Muscle of leg (tissue), 11 donors: ENCODE data around the gene HUNK. TPM values are rescaled to one million over a fixed set of nuclear protein-coding genes. Genes with fewer than 3 reads are reported as not detected.

Experiments
- DNase-seq: peaks from one replicate; pipeline ENCODE4 v3.0.0; 2013
- H3K27ac ChIP-seq: one replicate; pipeline ENCODE4 v1.5.1; 2013; ENCODE audit warnings: mild to moderate bottlenecking, low read length, control low read depth
- H3K27me3 ChIP-seq: one replicate; pipeline ENCODE4 v1.6.1; 2013; ENCODE audit warnings: low read length; ENCODE audit not compliant: control insufficient read depth, insufficient read depth
- H3K36me3 ChIP-seq: one replicate; pipeline ENCODE4 v1.6.1; 2013; ENCODE audit warnings: low read length; ENCODE audit not compliant: control insufficient read depth, insufficient read depth
- H3K4me1 ChIP-seq: one replicate; pipeline ENCODE4 v1.6.1; 2013; ENCODE audit warnings: low read length; ENCODE audit not compliant: control insufficient read depth, insufficient read depth
- H3K4me3 ChIP-seq: one replicate; pipeline ENCODE4 v1.5.1; 2013; ENCODE audit warnings: low read length, control low read depth
- H3K9me3 ChIP-seq: replicated peaks from 2 replicates; pipeline ENCODE4 v1.6.1; 2013; ENCODE audit warnings: low read depth, low read length; ENCODE audit not compliant: control insufficient read depth
- WGBS: methylation state at CpG from one replicate; pipeline ENCODE4 v1.1.5; 2013; ENCODE audit warnings: missing lambda C conversion rate; ENCODE audit not compliant: insufficient coverage; 5-methylcytosine and 5-hydroxymethylcytosine counted together
- polyA plus RNA-seq, 8 donors: library from polyadenylated mRNA; unstranded; fragments of 120-200 nt; gene quantifications; one replicate each; pipeline versions ENCODE4 v1.2.1 to v1.2.3, GENCODE V29; 2013; ENCODE audit warnings: inconsistent platforms in 1 of 8, low replicate concordance in 1 of 8; ENCODE audit not compliant: insufficient read length in 8 of 8, insufficient read depth in 1 of 8
- total RNA-seq: library from RNA; stranded (reverse); fragments of 120-200 nt; gene quantifications from one replicate; pipeline ENCODE4 v1.2.4, GENCODE V29; 2013

Gene HUNK
- total and polyA plus RNA-seq, 9 donors = 3.9 to 11.8 (median 7.4) TPM

- no peaks in the 10 kb centered on the region for H3K27me3 ChIP-seq
- no peaks in the 10 kb centered on the region for H3K4me1 ChIP-seq
- H3K36me3 ChIP-seq = no peaks in the 10 kb centered on the region
- 57% methylated on average over 1 of the region's 2 CpGs for WGBS
- no peak for DNase-seq
- H3K9me3 ChIP-seq = peaks cover 2% of the 10 kb centered on the region
- H3K27ac ChIP-seq = no peak overlapping the region
- H3K4me3 ChIP-seq = no peak overlapping the region
These were observed 135.9 kb downstream of the HUNK start for GRCh38 chr21:32008714-32009113.

- no peak for DNase-seq
- H3K36me3 ChIP-seq = no peaks in the 10 kb centered on the region
- H3K9me3 ChIP-seq = peaks cover 2% of the 10 kb centered on the region
- no peaks in the 10 kb centered on the region for H3K27me3 ChIP-seq
- no peak overlapping the region for H3K4me3 ChIP-seq
- no peak overlapping the region for H3K27ac ChIP-seq
- WGBS = no CpG with 5 or more reads among the region's 3 CpGs
- no peaks in the 10 kb centered on the region for H3K4me1 ChIP-seq
These were observed 136.4 kb downstream of the HUNK start for GRCh38 chr21:32009263-32009662.

- DNase-seq = peak; percentile 55
- 34% methylated on average over 5 of the region's 7 CpGs for WGBS
- peaks cover 6% of the 10 kb centered on the region for H3K4me1 ChIP-seq
These were observed 142.8 kb downstream of the HUNK start for GRCh38 chr21:32015461-32016139.

GRCh38 chr21:32018381-32018780 lies 145.6 kb downstream of the HUNK start:
- 96% methylated on average over 3 of the region's 3 CpGs for WGBS
- no peak for DNase-seq
- Histone ChIP-seq H3K27ac (no peak overlapping the region), H3K4me1 (peaks cover 21% of the 10 kb centered on the region), H3K36me3 (no peaks in the 10 kb centered on the region), H3K27me3 (no peaks in the 10 kb centered on the region), H3K9me3 (no peaks in the 10 kb centered on the region), H3K4me3 (no peak overlapping the region)

More at GRCh38 chr21:32015461-32016139, 142.8 kb downstream of the HUNK start:
- H3K9me3 ChIP-seq = no peaks in the 10 kb centered on the region
- no peaks in the 10 kb centered on the region for H3K36me3 ChIP-seq
- no peaks in the 10 kb centered on the region for H3K27me3 ChIP-seq
- H3K27ac ChIP-seq = no peak overlapping the region
- H3K4me3 ChIP-seq = no peak overlapping the region

- no peak for DNase-seq
- 50% methylated on average over 5 of the region's 5 CpGs for WGBS
These were observed 147.7 kb downstream of the HUNK start for GRCh38 chr21:32020564-32020963.

GRCh38 chr21:32021319-32021994 lies 148.6 kb downstream of the HUNK start:
- 57% methylated on average over 9 of the region's 12 CpGs for WGBS
- H3K36me3 ChIP-seq = no peaks in the 10 kb centered on the region
- H3K4me1 ChIP-seq = peaks cover 21% of the 10 kb centered on the region
- H3K27me3 ChIP-seq = no peaks in the 10 kb centered on the region
- H3K4me3 ChIP-seq = no peak overlapping the region
- H3K27ac ChIP-seq = peak overlapping the region; percentile 67
- no peaks in the 10 kb centered on the region for H3K9me3 ChIP-seq
- DNase-seq = peak; percentile 84

More at GRCh38 chr21:32020564-32020963, 147.7 kb downstream of the HUNK start:
- Histone ChIP-seq H3K4me3 (no peak overlapping the region), H3K36me3 (no peaks in the 10 kb centered on the region), H3K4me1 (peaks cover 21% of the 10 kb centered on the region), H3K27me3 (no peaks in the 10 kb centered on the region), H3K27ac (peak overlapping the region; percentile 67), H3K9me3 (no peaks in the 10 kb centered on the region)

GRCh38 chr21:32022146-32022545 lies 149.3 kb downstream of the HUNK start:
- 80% methylated on average over 2 of the region's 6 CpGs for WGBS
- Histone ChIP-seq H3K27ac (peak overlapping the region; percentile 21), H3K36me3 (no peaks in the 10 kb centered on the region)

GRCh38 chr21:32030146-32030652 lies 157.4 kb downstream of the HUNK start:
- no peaks in the 10 kb centered on the region for H3K36me3 ChIP-seq
- H3K9me3 ChIP-seq = no peaks in the 10 kb centered on the region
- 72% methylated on average over 7 of the region's 7 CpGs for WGBS
- no peak overlapping the region for H3K27ac ChIP-seq
- DNase-seq = no peak
- H3K4me1 ChIP-seq = peaks cover 2% of the 10 kb centered on the region
- peaks cover 2% of the 10 kb centered on the region for H3K27me3 ChIP-seq
- no peak overlapping the region for H3K4me3 ChIP-seq

More at GRCh38 chr21:32022146-32022545, 149.3 kb downstream of the HUNK start:
- Histone ChIP-seq H3K9me3 (no peaks in the 10 kb centered on the region), H3K27me3 (peaks cover 2% of the 10 kb centered on the region), H3K4me1 (peaks cover 21% of the 10 kb centered on the region), H3K4me3 (no peak overlapping the region)
- DNase-seq = no peak

- Histone ChIP-seq H3K36me3 (no peaks in the 10 kb centered on the region), H3K4me3 (no peak overlapping the region), H3K4me1 (no peaks in the 10 kb centered on the region), H3K27me3 (no peaks in the 10 kb centered on the region), H3K9me3 (no peaks in the 10 kb centered on the region), H3K27ac (no peak overlapping the region)
- WGBS = no CpG with 5 or more reads among the region's 5 CpGs
- no peak for DNase-seq
These were observed 162.0 kb downstream of the HUNK start for GRCh38 chr21:32034850-32035249.

GRCh38 chr21:32035617-32036016 lies 162.8 kb downstream of the HUNK start:
- no peaks in the 10 kb centered on the region for H3K36me3 ChIP-seq
- no peaks in the 10 kb centered on the region for H3K4me1 ChIP-seq
- H3K4me3 ChIP-seq = no peak overlapping the region
- DNase-seq = no peak
- no peak overlapping the region for H3K27ac ChIP-seq
- H3K9me3 ChIP-seq = no peaks in the 10 kb centered on the region
- no CpG with 5 or more reads among the region's 2 CpGs for WGBS
- H3K27me3 ChIP-seq = no peaks in the 10 kb centered on the region
